Measurements from ENCODE around the gene ACAP2.

DNA sequence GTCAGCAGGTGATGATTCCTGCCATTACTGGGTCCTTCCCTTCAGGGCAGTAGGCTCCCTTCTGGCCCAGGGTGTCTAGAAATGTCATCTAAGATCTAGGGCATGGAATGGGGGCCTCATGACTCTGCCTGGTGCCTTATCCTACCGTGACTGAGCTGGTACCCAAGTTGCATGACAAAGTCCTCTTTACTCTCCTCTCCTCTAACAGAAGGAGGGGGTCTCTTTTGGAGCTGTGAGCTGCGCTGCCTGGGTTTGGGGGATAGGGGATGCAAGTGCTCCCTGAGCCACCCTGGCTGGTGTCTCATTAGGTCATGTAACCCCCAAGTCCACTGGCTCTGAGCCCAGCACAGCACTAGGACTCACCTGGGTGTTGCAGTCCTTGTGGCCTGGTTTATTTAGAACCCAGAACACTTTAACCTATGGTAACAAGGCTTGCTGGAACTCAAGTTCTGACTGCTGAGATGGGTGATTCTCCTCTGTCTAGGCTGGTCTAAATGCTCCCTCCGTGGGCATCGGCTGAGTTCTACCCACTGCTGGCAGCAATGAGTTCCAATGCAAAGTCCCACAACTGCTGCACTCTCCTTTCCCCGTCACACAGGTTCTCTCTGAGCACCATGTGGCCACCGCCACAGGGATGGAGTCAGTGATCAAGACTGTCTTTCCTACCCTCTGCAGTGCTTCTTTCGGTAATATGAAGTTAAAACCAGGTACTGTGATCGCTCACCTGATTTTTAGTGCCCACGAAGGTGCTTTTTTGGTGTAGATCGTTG is 205.8 kb downstream of the ACAP2 start:
- TF ChIP-seq RAD21 (conservative IDR thresholded peaks at IDR 0.05): no peak
- no peak for TF ChIP-seq EZH2 (IDR thresholded peaks at IDR 0.05; ENCODE audit: borderline replicate concordance, insufficient read depth, low read length, poor library complexity, severe bottlenecking)
- TF ChIP-seq EP300 (conservative IDR thresholded peaks at IDR 0.05; ENCODE audit: poor library complexity, severe bottlenecking): no peak
